ENCODE measurements around the gene BAZ2B.
A peak's percentile ranks its signal among the peaks of the same experiment; 100 is the strongest.
"Not testable (repeated sequence)": the region's sequence is repeated elsewhere in the genome, so short reads cannot be mapped to it uniquely, and the experiment has no call there.

Gene BAZ2B

GRCh38 chr2:159538801-159539200 lies 77.5 kb downstream of the BAZ2B start:
- in situ Hi-C loops (cut with HindIII; ENCODE audit: low pct_unique_long_range_greater_than_20kb, low sequenced_read_pairs): no loop called here
- no peak for TF ChIP-seq JUND (IDR thresholded peaks at IDR 0.05; ENCODE audit: low read depth)
- no peak for DNase-seq (ENCODE audit: low read depth in 1 of 2, low spot score in 1 of 2)

GRCh38 chr2:159535261-159535660 lies 81.1 kb downstream of the BAZ2B start:
- DNase-seq (ENCODE audit: low read depth in 1 of 2, low spot score in 1 of 2); in situ Hi-C loops (cut with HindIII; ENCODE audit: low pct_unique_long_range_greater_than_20kb, low sequenced_read_pairs): not testable (repeated sequence)

GRCh38 chr2:159531475-159531874 lies 84.9 kb downstream of the BAZ2B start:
- in situ Hi-C loops (cut with HindIII; ENCODE audit: low pct_unique_long_range_greater_than_20kb, low sequenced_read_pairs): no loop called here
- no peak for DNase-seq (ENCODE audit: low read depth in 1 of 2, low spot score in 1 of 2)
- TF ChIP-seq JUND (IDR thresholded peaks at IDR 0.05; ENCODE audit: low read depth): no peak

- DNase-seq (ENCODE audit: low read depth in 1 of 2, low spot score in 1 of 2): no peak
- no peak for TF ChIP-seq JUND (IDR thresholded peaks at IDR 0.05; ENCODE audit: low read depth)
- in situ Hi-C loops (cut with HindIII; ENCODE audit: low pct_unique_long_range_greater_than_20kb, low sequenced_read_pairs): no loop called here
Observed at GRCh38 chr2:159526433-159526832, 89.9 kb downstream of the BAZ2B start.

- TF ChIP-seq JUND (IDR thresholded peaks at IDR 0.05; ENCODE audit: low read depth): no peak
- in situ Hi-C loops (cut with HindIII; ENCODE audit: low pct_unique_long_range_greater_than_20kb, low sequenced_read_pairs): no loop called here
- no peak for DNase-seq (ENCODE audit: low read depth in 1 of 2, low spot score in 1 of 2)
Observed at GRCh38 chr2:159525012-159525411, 91.3 kb downstream of the BAZ2B start.

GRCh38 chr2:159521272-159521671 lies 95.1 kb downstream of the BAZ2B start:
- in situ Hi-C loops (cut with HindIII; ENCODE audit: low pct_unique_long_range_greater_than_20kb, low sequenced_read_pairs): no loop called here

GRCh38 chr2:159518321-159519005 lies 97.9 kb downstream of the BAZ2B start:
- in situ Hi-C loops (cut with HindIII; ENCODE audit: low pct_unique_long_range_greater_than_20kb, low sequenced_read_pairs): no loop called here
- no peak for TF ChIP-seq JUND (IDR thresholded peaks at IDR 0.05; ENCODE audit: low read depth)
- DNase-seq (ENCODE audit: low read depth in 1 of 2, low spot score in 1 of 2): no peak

More at GRCh38 chr2:159521272-159521671, 95.1 kb downstream of the BAZ2B start:
- no peak for TF ChIP-seq JUND (IDR thresholded peaks at IDR 0.05; ENCODE audit: low read depth)
- no peak for DNase-seq (ENCODE audit: low read depth in 1 of 2, low spot score in 1 of 2)

GRCh38 chr2:159516241-159516758 lies 100.0 kb downstream of the BAZ2B start:
- DNase-seq (ENCODE audit: low read depth in 1 of 2, low spot score in 1 of 2): peak in 1 of 2 experiments; percentile 17
- TF ChIP-seq JUND (IDR thresholded peaks at IDR 0.05; ENCODE audit: low read depth): no peak
- in situ Hi-C loops (cut with HindIII; ENCODE audit: low pct_unique_long_range_greater_than_20kb, low sequenced_read_pairs): no loop called here

GRCh38 chr2:159515441-159515840 lies 100.9 kb downstream of the BAZ2B start:
- in situ Hi-C loops (cut with HindIII; ENCODE audit: low pct_unique_long_range_greater_than_20kb, low sequenced_read_pairs): no loop called here
- TF ChIP-seq JUND (IDR thresholded peaks at IDR 0.05; ENCODE audit: low read depth): no peak
- no peak for DNase-seq (ENCODE audit: low read depth in 1 of 2, low spot score in 1 of 2)

GRCh38 chr2:159513745-159514144 lies 102.6 kb downstream of the BAZ2B start:
- TF ChIP-seq JUND (IDR thresholded peaks at IDR 0.05; ENCODE audit: low read depth): no peak
- in situ Hi-C loops (cut with HindIII; ENCODE audit: low pct_unique_long_range_greater_than_20kb, low sequenced_read_pairs): no loop called here
- no peak for DNase-seq (ENCODE audit: low read depth in 1 of 2, low spot score in 1 of 2)

- in situ Hi-C loops (cut with HindIII; ENCODE audit: low pct_unique_long_range_greater_than_20kb, low sequenced_read_pairs): no loop called here
- DNase-seq (ENCODE audit: low read depth in 1 of 2, low spot score in 1 of 2): no peak
- no peak for TF ChIP-seq JUND (IDR thresholded peaks at IDR 0.05; ENCODE audit: low read depth)
Observed at GRCh38 chr2:159508140-159508539, 108.2 kb downstream of the BAZ2B start.

- TF ChIP-seq JUND (IDR thresholded peaks at IDR 0.05; ENCODE audit: low read depth): no peak
- in situ Hi-C loops (cut with HindIII; ENCODE audit: low pct_unique_long_range_greater_than_20kb, low sequenced_read_pairs): no loop called here
- no peak for DNase-seq (ENCODE audit: low read depth in 1 of 2, low spot score in 1 of 2)
Observed at GRCh38 chr2:159506764-159507440, 109.4 kb downstream of the BAZ2B start.

- in situ Hi-C loops (cut with HindIII; ENCODE audit: low pct_unique_long_range_greater_than_20kb, low sequenced_read_pairs): no loop called here
- DNase-seq (ENCODE audit: low read depth in 1 of 2, low spot score in 1 of 2): no peak
- no peak for TF ChIP-seq JUND (IDR thresholded peaks at IDR 0.05; ENCODE audit: low read depth)
Observed at GRCh38 chr2:159506202-159506601, 110.1 kb downstream of the BAZ2B start.
